CD8-positive, alpha-beta memory T cell (primary cell): ENCODE data around the gene GNA12. TPM values are rescaled to one million over a fixed set of nuclear protein-coding genes. Genes with fewer than 3 reads are reported as not detected.

Experiments
- CTCF ChIA-PET: fragments of 350-600 bp; sonication (Branson Sonifier 250); formaldehyde crosslinking; loops from one replicate; lab custom pipeline; 2021; ENCODE audit warnings: antibody characterized with exemption; lab: Charles Lee
- POLR2A ChIA-PET: fragments of 350-600 bp; sonication (Branson Sonifier 250); formaldehyde crosslinking; loops from one replicate; lab custom pipeline; 2021; ENCODE audit warnings: antibody characterized with exemption; lab: Charles Lee
- DNase-seq, 5 donors: peaks; one replicate each; pipeline versions ENCODE4 v3.0.0 to v3.0.0-alpha.2; 2020 to 2022; ENCODE audit warnings: mixed read lengths in 1 of 5
- H3K27ac ChIP-seq: one replicate; pipeline ENCODE4 v1.7.0; 2013; ENCODE audit warnings: low read depth, mild to moderate bottlenecking, low read length, moderate library complexity
- H3K27me3 ChIP-seq: 2 replicates; pipeline ENCODE4 v1.7.0; 2013; ENCODE audit warnings: low read length, mild to moderate bottlenecking; ENCODE audit not compliant: insufficient read depth, poor library complexity, severe bottlenecking
- H3K36me3 ChIP-seq: 2 replicates; pipeline ENCODE4 v1.7.0; 2013; ENCODE audit warnings: mild to moderate bottlenecking, low read length, moderate library complexity; ENCODE audit not compliant: insufficient read depth
- H3K4me1 ChIP-seq: 2 replicates; pipeline ENCODE4 v1.7.0; 2013; ENCODE audit warnings: mild to moderate bottlenecking, low read length, moderate library complexity; ENCODE audit not compliant: insufficient read depth
- H3K4me3 ChIP-seq: 2 replicates; pipeline ENCODE4 v1.7.0; 2013; ENCODE audit warnings: mild to moderate bottlenecking, low read length
- H3K9me3 ChIP-seq: 2 replicates; pipeline ENCODE4 v1.7.0; 2013; ENCODE audit warnings: mild to moderate bottlenecking, low read length
- H3K27ac Mint-ChIP-seq, 8 donors: one replicate each; pipeline ENCODE4 v1.8.0; 2020 to 2021; ENCODE audit warnings: mixed read lengths in 8 of 8, mild to moderate bottlenecking in 6 of 8, inconsistent platforms in 3 of 8, moderate library complexity in 3 of 8
- H3K27me3 Mint-ChIP-seq, 2 donors: one replicate each; pipeline ENCODE4 v1.8.0; 2020 to 2021; ENCODE audit warnings: mixed read lengths in 2 of 2, mild to moderate bottlenecking in 1 of 2, moderate library complexity in 1 of 2
- H3K36me3 Mint-ChIP-seq, 3 donors: one replicate each; pipeline ENCODE4 v1.8.0; 2020 to 2021; ENCODE audit warnings: mixed read lengths in 3 of 3, inconsistent platforms in 1 of 3, mild to moderate bottlenecking in 1 of 3
- H3K4me1 Mint-ChIP-seq, 3 donors: one replicate each; pipeline ENCODE4 v1.8.0; 2020 to 2021; ENCODE audit warnings: mixed read lengths in 3 of 3, inconsistent platforms in 1 of 3, mild to moderate bottlenecking in 1 of 3
- H3K4me3 Mint-ChIP-seq, 7 donors: one replicate each; pipeline ENCODE4 v1.8.0; 2020 to 2021; ENCODE audit warnings: mixed read lengths in 7 of 7, mild to moderate bottlenecking in 6 of 7, moderate library complexity in 4 of 7, inconsistent platforms in 2 of 7
- H3K9me3 Mint-ChIP-seq, 5 donors: one replicate each; pipeline ENCODE4 v1.8.0; 2020 to 2022; ENCODE audit warnings: mixed read lengths in 5 of 5, mild to moderate bottlenecking in 3 of 5, moderate library complexity in 2 of 5, inconsistent platforms in 1 of 5
- polyA plus RNA-seq: library from polyadenylated mRNA; unstranded; fragments of 300-500 nt; fragmentation: Illumina TruSeq; gene quantifications from one replicate; pipeline ENCODE4 v1.2.3, GENCODE V29; 2021
- total RNA-seq, 2 experiments: library from RNA; stranded (reverse); gene quantifications; one replicate each; pipeline ENCODE4 v1.2.3, GENCODE V29; 2021

Gene GNA12
- total and polyA plus RNA-seq, 3 experiments from 2014 or later: 11.2 to 21.2 (median 20.6) TPM

GRCh38 chr7:2795906-2796305 lies 48.2 kb downstream of the GNA12 start:
- Mint-ChIP-seq H3K9me3 (no peaks in the 10 kb centered on the region), H3K4me3 (no peak overlapping the region), H3K4me1 (peaks cover 10 to 32% (median 12%) of the 10 kb centered on the region in 3 donors), H3K27ac (no peak overlapping the region), H3K27me3 (peaks cover 0 to 4% of the 10 kb centered on the region in 2 donors), H3K36me3 (peaks cover 25 to 37% (median 28%) of the 10 kb centered on the region in 3 donors)
- Histone ChIP-seq H3K9me3 (no peaks in the 10 kb centered on the region), H3K27ac (no peak overlapping the region), H3K4me3 (no peak overlapping the region), H3K27me3 (no peaks in the 10 kb centered on the region), H3K4me1 (no peaks in the 10 kb centered on the region), H3K36me3 (peaks cover 13% of the 10 kb centered on the region)
- ChIA-PET CTCF (interaction anchor here (1.8 kb wide), 1 partner anchor 9 kb away, joined by 4 read pairs; no protein-coding TSS in a partner anchor), POLR2A (no interaction called here)
- DNase-seq: no peak

GRCh38 chr7:2794836-2795636 lies 49.1 kb downstream of the GNA12 start:
- CTCF ChIA-PET: interaction anchor here (1.8 kb wide), 1 partner anchor 10 kb away, joined by 4 read pairs; no protein-coding TSS in a partner anchor
- no peak overlapping the region for H3K27ac ChIP-seq
- Mint-ChIP-seq H3K27ac (no peak overlapping the region), H3K4me1 (peaks cover 6 to 25% (median 7%) of the 10 kb centered on the region in 3 donors), H3K36me3 (peaks cover 30 to 43% (median 31%) of the 10 kb centered on the region in 3 donors), H3K9me3 (no peaks in the 10 kb centered on the region), H3K27me3 (peaks cover 0 to 4% of the 10 kb centered on the region in 2 donors), H3K4me3 (no peak overlapping the region)
- no peak for DNase-seq
- no peaks in the 10 kb centered on the region for H3K9me3 ChIP-seq
- no peaks in the 10 kb centered on the region for H3K27me3 ChIP-seq
- H3K4me3 ChIP-seq: no peak overlapping the region
- H3K4me1 ChIP-seq: no peaks in the 10 kb centered on the region
- peaks cover 13% of the 10 kb centered on the region for H3K36me3 ChIP-seq
- POLR2A ChIA-PET: no interaction called here

- H3K27ac ChIP-seq: no peak overlapping the region
- no peaks in the 10 kb centered on the region for H3K27me3 ChIP-seq
- H3K4me1 ChIP-seq: no peaks in the 10 kb centered on the region
- no peaks in the 10 kb centered on the region for H3K9me3 ChIP-seq
- peaks cover 13% of the 10 kb centered on the region for H3K36me3 ChIP-seq
- Mint-ChIP-seq H3K9me3 (no peaks in the 10 kb centered on the region), H3K4me3 (no peak overlapping the region), H3K36me3 (peaks cover 36 to 55% (median 38%) of the 10 kb centered on the region in 3 donors), H3K27me3 (peaks cover 0 to 2% of the 10 kb centered on the region in 2 donors), H3K27ac (no peak overlapping the region), H3K4me1 (peaks cover 0 to 4% (median under 1%) of the 10 kb centered on the region in 3 donors)
- CTCF ChIA-PET: no interaction called here
- no peak for DNase-seq
- POLR2A ChIA-PET: no interaction called here
- H3K4me3 ChIP-seq: no peak overlapping the region
Measured at GRCh38 chr7:2792856-2793487, 51.1 kb downstream of the GNA12 start.

GRCh38 chr7:2792235-2792634 lies 51.9 kb downstream of the GNA12 start:
- H3K4me3 Mint-ChIP-seq: no peak overlapping the region

GRCh38 chr7:2791390-2791789 lies 52.7 kb downstream of the GNA12 start:
- Mint-ChIP-seq H3K27ac (no peak overlapping the region), H3K4me3 (no peak overlapping the region), H3K4me1 (no peaks in the 10 kb centered on the region), H3K9me3 (no peaks in the 10 kb centered on the region), H3K27me3 (peaks cover 0 to 2% of the 10 kb centered on the region in 2 donors), H3K36me3 (peaks cover 35 to 61% (median 36%) of the 10 kb centered on the region in 3 donors)
- POLR2A ChIA-PET: no interaction called here
- H3K4me1 ChIP-seq: no peaks in the 10 kb centered on the region
- no peaks in the 10 kb centered on the region for H3K27me3 ChIP-seq
- DNase-seq: no peak
- peaks cover 13% of the 10 kb centered on the region for H3K36me3 ChIP-seq
- H3K9me3 ChIP-seq: no peaks in the 10 kb centered on the region
- CTCF ChIA-PET: no interaction called here
- no peak overlapping the region for H3K4me3 ChIP-seq
- H3K27ac ChIP-seq: no peak overlapping the region

More at GRCh38 chr7:2792235-2792634, 51.9 kb downstream of the GNA12 start:
- peaks cover 0 to 2% of the 10 kb centered on the region in 2 donors for H3K27me3 Mint-ChIP-seq
- H3K27me3 ChIP-seq: no peaks in the 10 kb centered on the region
- DNase-seq: no peak
- H3K27ac Mint-ChIP-seq: no peak overlapping the region
- no peaks in the 10 kb centered on the region for H3K4me1 Mint-ChIP-seq
- H3K9me3 ChIP-seq: no peaks in the 10 kb centered on the region
- no peak overlapping the region for H3K4me3 ChIP-seq
- no peaks in the 10 kb centered on the region for H3K9me3 Mint-ChIP-seq
- POLR2A ChIA-PET: no interaction called here
- H3K36me3 ChIP-seq: peaks cover 13% of the 10 kb centered on the region
- CTCF ChIA-PET: no interaction called here
- H3K27ac ChIP-seq: no peak overlapping the region
- H3K4me1 ChIP-seq: no peaks in the 10 kb centered on the region
- H3K36me3 Mint-ChIP-seq: peaks cover 35 to 60% (median 36%) of the 10 kb centered on the region in 3 donors

GRCh38 chr7:2787251-2787951 lies 56.7 kb downstream of the GNA12 start:
- no peak overlapping the region for H3K27ac Mint-ChIP-seq
- Histone ChIP-seq H3K36me3 (no peaks in the 10 kb centered on the region), H3K27me3 (no peaks in the 10 kb centered on the region), H3K4me3 (no peak overlapping the region), H3K27ac (no peak overlapping the region), H3K4me1 (no peaks in the 10 kb centered on the region), H3K9me3 (no peaks in the 10 kb centered on the region)
- H3K4me3 Mint-ChIP-seq: no peak overlapping the region
- POLR2A ChIA-PET: no interaction called here
- H3K4me1 Mint-ChIP-seq: peaks cover 6 to 17% (median 9%) of the 10 kb centered on the region in 3 donors
- peaks cover 0 to 4% of the 10 kb centered on the region in 2 donors for H3K27me3 Mint-ChIP-seq
- no peaks in the 10 kb centered on the region for H3K9me3 Mint-ChIP-seq
- CTCF ChIA-PET: interaction anchor here (1.0 to 1.6 kb wide), 3 partner anchors 8 to 77 kb away, joined by 3 to 4 read pairs (median 3); no protein-coding TSS in a partner anchor
- peaks cover 21 to 42% (median 23%) of the 10 kb centered on the region in 3 donors for H3K36me3 Mint-ChIP-seq
- no peak for DNase-seq

GRCh38 chr7:2786607-2787116 lies 57.4 kb downstream of the GNA12 start:
- ChIA-PET POLR2A (no interaction called here), CTCF (interaction anchor here (1.0 to 1.6 kb wide), 3 partner anchors 7 to 76 kb away, joined by 3 to 4 read pairs (median 3); no protein-coding TSS in a partner anchor)
- Mint-ChIP-seq H3K36me3 (peaks cover 14 to 34% (median 19%) of the 10 kb centered on the region in 3 donors), H3K27ac (no peak overlapping the region), H3K4me3 (no peak overlapping the region), H3K9me3 (no peaks in the 10 kb centered on the region), H3K27me3 (peaks cover 0 to 2% of the 10 kb centered on the region in 2 donors), H3K4me1 (peaks cover 8 to 21% (median 14%) of the 10 kb centered on the region in 3 donors)
- H3K9me3 ChIP-seq: no peaks in the 10 kb centered on the region
- H3K27ac ChIP-seq: no peak overlapping the region
- no peaks in the 10 kb centered on the region for H3K4me1 ChIP-seq
- H3K27me3 ChIP-seq: no peaks in the 10 kb centered on the region
- no peaks in the 10 kb centered on the region for H3K36me3 ChIP-seq
- H3K4me3 ChIP-seq: no peak overlapping the region
- no peak for DNase-seq
